ENCODE data around the gene CA10. TPM values are rescaled to one million over a fixed set of nuclear protein-coding genes. Genes with fewer than 3 reads are reported as not detected.

The CA10 gene
- total RNA-seq, 1 experiment from 2014 or later, result not detected

DNA sequence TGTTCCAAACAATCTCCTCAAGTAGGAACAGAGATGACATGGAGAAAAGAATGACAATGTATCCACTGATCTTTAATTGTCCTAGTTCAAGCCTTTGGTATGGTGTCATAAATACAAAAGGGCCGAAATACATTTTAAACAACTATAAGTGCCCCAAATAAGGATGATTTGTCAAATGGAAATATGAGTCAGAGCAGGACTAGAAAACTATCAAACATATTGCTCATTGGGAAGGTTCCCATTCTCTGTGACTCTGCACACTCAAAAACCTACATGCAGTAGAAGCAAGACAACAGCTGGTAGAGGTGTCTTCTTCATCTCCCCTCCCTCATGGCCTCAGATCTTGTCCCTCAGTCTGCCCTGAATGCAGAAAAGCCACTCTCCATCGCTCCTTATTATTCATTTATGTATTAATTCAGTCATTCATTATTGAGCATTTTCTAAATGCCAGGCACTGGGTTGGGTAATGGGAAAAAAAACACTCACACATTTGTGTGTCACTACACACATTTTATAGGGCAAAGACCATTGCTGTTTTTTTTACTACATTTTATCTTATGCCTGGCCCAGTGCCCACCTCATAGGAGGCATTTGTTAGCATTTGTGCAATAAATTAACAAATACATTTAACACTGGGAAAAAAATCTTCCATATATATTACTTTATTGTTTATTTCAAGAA is 10.1 kb downstream of the CA10 start:
- Histone ChIP-seq H3K36me3 (ENCODE audit: control insufficient read depth, insufficient read depth, low read length) (no peaks in the 10 kb centered on the region), H3K4me1 (no peaks in the 10 kb centered on the region), H3K4me3 (ENCODE audit: low read depth, low read length) (no peak overlapping the region), H3K27me3 (replicated peaks; ENCODE audit: control insufficient read depth, insufficient read depth, low read length) (no peaks in the 10 kb centered on the region), H3K9me3 (no peaks in the 10 kb centered on the region)
- POLR2A ChIA-PET, result no interaction called here
- no peak for DNase-seq
- no TSS peak for BruUV-seq (replicated peaks)
- Mint-ChIP-seq H3K27ac (ENCODE audit: unreplicated experiment) (no peak overlapping the region), H3K4me3 (ENCODE audit: unreplicated experiment) (no peak overlapping the region), H3K4me1 (ENCODE audit: low read depth, unreplicated experiment) (no peaks in the 10 kb centered on the region), H3K36me3 (ENCODE audit: insufficient read depth, unreplicated experiment) (no peaks in the 10 kb centered on the region), H3K27me3 (ENCODE audit: insufficient read depth, unreplicated experiment) (peaks cover 5% of the 10 kb centered on the region), H3K9me3 (ENCODE audit: unreplicated experiment) (no peaks in the 10 kb centered on the region)
- TF ChIP-seq, protein P1, sequence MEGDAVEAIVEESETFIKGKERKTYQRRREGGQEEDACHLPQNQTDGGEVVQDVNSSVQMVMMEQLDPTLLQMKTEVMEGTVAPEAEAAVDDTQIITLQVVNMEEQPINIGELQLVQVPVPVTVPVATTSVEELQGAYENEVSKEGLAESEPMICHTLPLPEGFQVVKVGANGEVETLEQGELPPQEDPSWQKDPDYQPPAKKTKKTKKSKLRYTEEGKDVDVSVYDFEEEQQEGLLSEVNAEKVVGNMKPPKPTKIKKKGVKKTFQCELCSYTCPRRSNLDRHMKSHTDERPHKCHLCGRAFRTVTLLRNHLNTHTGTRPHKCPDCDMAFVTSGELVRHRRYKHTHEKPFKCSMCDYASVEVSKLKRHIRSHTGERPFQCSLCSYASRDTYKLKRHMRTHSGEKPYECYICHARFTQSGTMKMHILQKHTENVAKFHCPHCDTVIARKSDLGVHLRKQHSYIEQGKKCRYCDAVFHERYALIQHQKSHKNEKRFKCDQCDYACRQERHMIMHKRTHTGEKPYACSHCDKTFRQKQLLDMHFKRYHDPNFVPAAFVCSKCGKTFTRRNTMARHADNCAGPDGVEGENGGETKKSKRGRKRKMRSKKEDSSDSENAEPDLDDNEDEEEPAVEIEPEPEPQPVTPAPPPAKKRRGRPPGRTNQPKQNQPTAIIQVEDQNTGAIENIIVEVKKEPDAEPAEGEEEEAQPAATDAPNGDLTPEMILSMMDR (IDR thresholded peaks at IDR 0.05; ENCODE audit: insufficient read depth in 1 of 2, low read depth in 1 of 2, low read length in 1 of 2, severe bottlenecking in 1 of 2, unreplicated experiment in 1 of 2), result no peak
- intact Hi-C loops (cut with micrococcal nuclease; ENCODE audit: unreplicated experiment), result no loop called here
- CTCF ChIA-PET, result no interaction called here

DNA sequence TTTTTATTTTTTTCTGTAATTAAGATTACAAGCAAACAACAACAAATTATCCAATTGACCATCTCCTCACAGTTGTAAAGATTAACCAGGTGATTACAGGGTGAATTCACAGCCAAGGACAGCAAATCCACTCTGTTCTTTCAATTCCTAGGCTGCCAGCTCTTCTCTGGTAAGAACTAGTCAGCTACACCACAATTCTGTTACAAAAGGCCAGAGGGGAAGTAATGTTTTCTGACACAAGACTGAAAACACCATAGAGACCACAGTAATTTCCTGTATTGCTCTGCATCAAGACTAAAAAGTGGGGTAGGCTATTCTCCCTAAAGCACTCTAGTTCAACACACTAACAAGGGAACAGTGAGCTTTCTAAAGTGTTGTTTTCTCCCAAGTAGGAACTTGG is 10.6 kb downstream of the CA10 start:
- no peak overlapping the region for H3K27ac Mint-ChIP-seq (ENCODE audit: unreplicated experiment)
- no peaks in the 10 kb centered on the region for H3K4me1 Mint-ChIP-seq (ENCODE audit: low read depth, unreplicated experiment)
- no peaks in the 10 kb centered on the region for H3K36me3 Mint-ChIP-seq (ENCODE audit: insufficient read depth, unreplicated experiment)
- no peaks in the 10 kb centered on the region for H3K9me3 ChIP-seq
- no peak overlapping the region for H3K4me3 Mint-ChIP-seq (ENCODE audit: unreplicated experiment)
- H3K36me3 ChIP-seq (ENCODE audit: control insufficient read depth, insufficient read depth, low read length), result no peaks in the 10 kb centered on the region
- TF ChIP-seq, protein P1 (IDR thresholded peaks at IDR 0.05; ENCODE audit: insufficient read depth in 1 of 2, low read depth in 1 of 2, low read length in 1 of 2, severe bottlenecking in 1 of 2, unreplicated experiment in 1 of 2), result no peak
- H3K4me1 ChIP-seq, result no peaks in the 10 kb centered on the region
- no peak for DNase-seq
- POLR2A ChIA-PET, result no interaction called here
- H3K27me3 ChIP-seq (replicated peaks; ENCODE audit: control insufficient read depth, insufficient read depth, low read length), result no peaks in the 10 kb centered on the region
- no peak overlapping the region for H3K4me3 ChIP-seq (ENCODE audit: low read depth, low read length)
- BruUV-seq (replicated peaks), result no TSS peak
- H3K9me3 Mint-ChIP-seq (ENCODE audit: unreplicated experiment), result no peaks in the 10 kb centered on the region
- H3K27me3 Mint-ChIP-seq (ENCODE audit: insufficient read depth, unreplicated experiment), result peaks cover 5% of the 10 kb centered on the region
- intact Hi-C loops (cut with micrococcal nuclease; ENCODE audit: unreplicated experiment), result no loop called here
- CTCF ChIA-PET, result no interaction called here

DNA sequence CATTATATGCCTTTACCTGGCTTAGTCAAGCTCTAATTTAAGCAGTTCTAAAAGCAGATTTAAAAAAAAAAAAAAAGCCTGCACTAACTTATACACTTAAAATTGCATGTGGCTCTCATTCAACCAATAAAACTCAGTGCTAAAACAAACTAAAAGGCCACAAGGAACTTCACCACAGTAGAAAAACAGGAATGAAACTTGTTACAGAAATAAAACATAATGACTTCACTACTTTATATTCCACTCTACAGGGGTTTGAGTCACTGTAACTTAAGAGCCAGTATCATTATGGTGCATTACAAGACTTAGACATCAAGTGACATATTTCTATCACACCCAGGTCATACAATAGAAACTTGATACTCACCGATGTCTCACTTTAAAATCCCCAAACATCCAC is 11.1 kb downstream of the CA10 start:
- no peaks in the 10 kb centered on the region for H3K9me3 Mint-ChIP-seq (ENCODE audit: unreplicated experiment)
- DNase-seq, result no peak
- intact Hi-C loops (cut with micrococcal nuclease; ENCODE audit: unreplicated experiment), result no loop called here
- H3K9me3 ChIP-seq, result no peaks in the 10 kb centered on the region
- peaks cover 5% of the 10 kb centered on the region for H3K27me3 Mint-ChIP-seq (ENCODE audit: insufficient read depth, unreplicated experiment)
- CTCF ChIA-PET, result no interaction called here
- no peak overlapping the region for H3K4me3 Mint-ChIP-seq (ENCODE audit: unreplicated experiment)
- H3K36me3 Mint-ChIP-seq (ENCODE audit: insufficient read depth, unreplicated experiment), result no peaks in the 10 kb centered on the region
- no peak overlapping the region for H3K4me3 ChIP-seq (ENCODE audit: low read depth, low read length)
- TF ChIP-seq, protein P1 (IDR thresholded peaks at IDR 0.05; ENCODE audit: insufficient read depth in 1 of 2, low read depth in 1 of 2, low read length in 1 of 2, severe bottlenecking in 1 of 2, unreplicated experiment in 1 of 2), result no peak
- POLR2A ChIA-PET, result no interaction called here
- no peak overlapping the region for H3K27ac Mint-ChIP-seq (ENCODE audit: unreplicated experiment)
- H3K27me3 ChIP-seq (replicated peaks; ENCODE audit: control insufficient read depth, insufficient read depth, low read length), result no peaks in the 10 kb centered on the region
- no peaks in the 10 kb centered on the region for H3K4me1 ChIP-seq
- H3K4me1 Mint-ChIP-seq (ENCODE audit: low read depth, unreplicated experiment), result no peaks in the 10 kb centered on the region
- no TSS peak for BruUV-seq (replicated peaks)
- no peaks in the 10 kb centered on the region for H3K36me3 ChIP-seq (ENCODE audit: control insufficient read depth, insufficient read depth, low read length)

Measured in Caco-2 (cell line).